K562 (cell line): Measurements from ENCODE around the gene MAST1. TPM values are rescaled to one million over a fixed set of nuclear protein-coding genes. Genes with fewer than 3 reads are reported as not detected.
A peak's percentile ranks its signal among the peaks of the same experiment; 100 is the strongest.

Source experiments
- CBFB ChIP-seq: sonication (generic); formaldehyde crosslinking; IDR thresholded peaks from 2 replicates; pipeline ENCODE4 v1.4.0; 2020; ENCODE audit warnings: mild to moderate bottlenecking, missing genetic modification reagents
- ETV1 ChIP-seq: fragments of 450-650 bp; conservative IDR thresholded peaks from 2 replicates; pipeline ENCODE4 v1.6.1; 2016; ENCODE audit warnings: missing genetic modification characterization, control low read depth, low read depth, missing compliant biosample characterization
- HDAC2 ChIP-seq: fragments of 450-650 bp; IDR thresholded peaks from 2 replicates; pipeline ENCODE4 v1.6.1; 2016; ENCODE audit warnings: mild to moderate bottlenecking
- HDAC8 ChIP-seq: fragments of 450-650 bp; IDR thresholded peaks from 2 replicates; pipeline ENCODE4 v1.6.1; 2016; ENCODE audit warnings: mild to moderate bottlenecking, missing genetic modification characterization, moderate library complexity, missing compliant biosample characterization
- KDM2B ChIP-seq: fragments of 250-450 bp; sonication (Bioruptor Pico); IDR thresholded peaks from 2 replicates; pipeline ENCODE4 v1.8.0; 2021; ENCODE audit warnings: mild to moderate bottlenecking, moderate library complexity
- KLF10 ChIP-seq: fragments of 250-450 bp; sonication (Bioruptor Pico); IDR thresholded peaks from 2 replicates; pipeline ENCODE4 v1.6.1; 2021; ENCODE audit warnings: matching md5 sums
- MLX ChIP-seq, 2 experiments: fragments of 450-650 bp in 1 of 2; sonication (generic) in 1 of 2; formaldehyde crosslinking; conservative IDR thresholded peaks; 2 replicates each; pipeline versions ENCODE4 v1.4.0 to v1.8.1; 2020 to 2022; ENCODE audit warnings: mild to moderate bottlenecking in 1 of 2, missing genetic modification reagents in 1 of 2
- NFXL1 ChIP-seq: fragments of 450-650 bp; formaldehyde crosslinking; IDR thresholded peaks from 2 replicates; pipeline ENCODE4 v1.4.0; 2021; ENCODE audit warnings: mild to moderate bottlenecking
- NUFIP1 ChIP-seq: fragments of 450-650 bp; IDR thresholded peaks from 2 replicates; pipeline ENCODE4 v1.6.1; 2018; ENCODE audit not compliant: partially characterized antibody
- POLR2H ChIP-seq: IDR thresholded peaks from 2 replicates; pipeline ENCODE4 v1.6.1; 2016; ENCODE audit warnings: missing genetic modification characterization, low read depth, mild to moderate bottlenecking, control low read depth, missing compliant biosample characterization, moderate library complexity
- RFX1 ChIP-seq: fragments of 450-650 bp; IDR thresholded peaks from 2 replicates; pipeline ENCODE4 v1.6.1; 2016; ENCODE audit warnings: mild to moderate bottlenecking, moderate library complexity
- RFX7 ChIP-seq: fragments of 250-450 bp; sonication (Bioruptor Pico); IDR thresholded peaks from 2 replicates; pipeline ENCODE4 v1.5.1; 2021; ENCODE audit warnings: mild to moderate bottlenecking
- SIX5 ChIP-seq, 2 experiments: IDR thresholded peaks; 2 replicates each; pipeline ENCODE4 v1.6.1; 2011; ENCODE audit warnings: low read length in 2 of 2, borderline replicate concordance in 1 of 2, low read depth in 1 of 2, mild to moderate bottlenecking in 1 of 2, moderate library complexity in 1 of 2; ENCODE audit not compliant: insufficient read depth in 1 of 2
- THAP12 ChIP-seq: fragments of 250-450 bp; sonication (Bioruptor Pico); IDR thresholded peaks from 2 replicates; pipeline ENCODE4 v1.9.0; 2021; ENCODE audit warnings: mild to moderate bottlenecking, inconsistent platforms
- TRIM28 ChIP-seq: fragments of 450-650 bp; IDR thresholded peaks from 2 replicates; pipeline ENCODE4 v1.6.1; 2017
- ZBED1 ChIP-seq: IDR thresholded peaks from 2 replicates; pipeline ENCODE4 v1.6.1; 2014
- ZNF41 ChIP-seq: fragments of 250-450 bp; sonication (Bioruptor Pico); conservative IDR thresholded peaks from 2 replicates; pipeline ENCODE4 v1.4.0; 2020; ENCODE audit warnings: mild to moderate bottlenecking
- ZNF561 ChIP-seq: fragments of 450-650 bp; formaldehyde crosslinking; conservative IDR thresholded peaks from 2 replicates; pipeline ENCODE4 v1.4.0; 2020; ENCODE audit warnings: mild to moderate bottlenecking, moderate library complexity
- polyA plus RNA-seq, 8 experiments: library from polyadenylated mRNA; depleted of rRNA in 4 of 8; stranded (reverse) in 5 of 8; unstranded in 3 of 8; fragments of >200 nt; fragmentation: Nextera tagmentation in 2 of 8; fragmentation: Illumina TruSeq in 1 of 8; extraction: Ambion mirVana in 2 of 8; extraction: Trizol in 1 of 8; gene quantifications; 2 replicates each; pipeline versions ENCODE4 v1.2.1 to v1.2.3, GENCODE V29; 2011 to 2014; ENCODE audit warnings: inconsistent platforms in 1 of 8, missing spikeins in 1 of 8
- total RNA-seq, 7 experiments: library from RNA; depleted of rRNA in 6 of 7; stranded (reverse); fragments of >200 nt in 6 of 7; fragmentation: Illumina TruSeq in 2 of 7; extraction: Trizol in 2 of 7; gene quantifications; 2 replicates each; pipeline versions ENCODE4 v1.2.1 to v1.2.3, GENCODE V29; 2011 to 2021; ENCODE audit warnings: low replicate concordance in 1 of 7
- TF ChIP-seq, protein P1 (sequence below): IDR thresholded peaks from 3 replicates; pipeline ENCODE4 v1.6.1; 2011; ENCODE audit warnings: borderline replicate concordance, mild to moderate bottlenecking, moderate library complexity; ENCODE audit not compliant: insufficient read length; ENCODE audit errors: extremely low read depth
- TF ChIP-seq, protein P2 (sequence below): sonication (generic); formaldehyde crosslinking; IDR thresholded peaks from 2 replicates; pipeline ENCODE4 v1.8.0; 2022; ENCODE audit warnings: mild to moderate bottlenecking, missing genetic modification reagents
- TF ChIP-seq, protein P3 (sequence below): sonication (generic); formaldehyde crosslinking; IDR thresholded peaks from 2 replicates; pipeline ENCODE4 v1.9.0; 2022; ENCODE audit warnings: mild to moderate bottlenecking, missing genetic modification reagents

Gene MAST1
- total and polyA plus RNA-seq, 9 of the 15 experiments (the other 6 are each of a cell fraction or from before 2014, with no cell fraction given), result 0.48 to 10.3 (median 3.9) TPM

DNA sequence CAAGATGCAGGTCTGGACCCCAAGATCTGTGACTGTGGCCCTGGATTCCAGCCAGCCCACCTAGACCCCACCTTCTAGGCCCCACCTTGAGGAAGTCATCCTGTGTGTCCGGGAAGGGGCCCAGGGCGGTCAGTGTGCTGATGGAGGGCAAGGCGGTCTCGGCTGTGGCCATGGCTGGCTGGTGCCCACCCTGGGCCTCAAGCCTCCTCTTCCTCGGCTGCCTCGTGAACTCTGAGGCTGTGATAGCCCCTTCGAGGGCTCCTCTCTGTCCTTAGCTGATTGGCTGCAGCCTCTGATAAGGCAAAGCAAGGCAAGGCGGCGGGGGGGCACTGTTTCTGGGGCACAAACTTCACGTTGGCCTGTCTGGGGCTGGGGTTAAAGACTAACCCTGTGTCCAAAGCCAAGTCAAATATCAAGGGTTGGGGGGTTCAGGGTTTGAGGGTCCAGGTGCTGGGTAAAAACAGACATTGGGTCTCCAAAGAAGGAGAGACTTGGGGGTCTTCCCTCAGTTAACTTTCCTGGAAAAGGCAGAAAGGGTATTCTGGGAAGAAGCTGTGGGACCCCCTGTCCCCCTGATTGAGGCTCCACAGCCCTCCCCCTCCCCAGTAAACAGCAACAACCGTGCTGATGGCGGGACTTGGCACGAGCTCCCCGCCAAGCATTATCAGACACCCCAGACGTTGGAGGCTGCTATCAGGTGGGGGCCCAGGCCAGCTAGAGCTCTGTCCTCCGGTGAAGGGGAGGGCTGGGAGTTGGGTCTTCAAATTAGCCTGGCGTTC, 48.8 kb downstream of the MAST1 start, which contains the start of gene KLF1 (continued):
- TF ChIP-seq, protein P1, sequence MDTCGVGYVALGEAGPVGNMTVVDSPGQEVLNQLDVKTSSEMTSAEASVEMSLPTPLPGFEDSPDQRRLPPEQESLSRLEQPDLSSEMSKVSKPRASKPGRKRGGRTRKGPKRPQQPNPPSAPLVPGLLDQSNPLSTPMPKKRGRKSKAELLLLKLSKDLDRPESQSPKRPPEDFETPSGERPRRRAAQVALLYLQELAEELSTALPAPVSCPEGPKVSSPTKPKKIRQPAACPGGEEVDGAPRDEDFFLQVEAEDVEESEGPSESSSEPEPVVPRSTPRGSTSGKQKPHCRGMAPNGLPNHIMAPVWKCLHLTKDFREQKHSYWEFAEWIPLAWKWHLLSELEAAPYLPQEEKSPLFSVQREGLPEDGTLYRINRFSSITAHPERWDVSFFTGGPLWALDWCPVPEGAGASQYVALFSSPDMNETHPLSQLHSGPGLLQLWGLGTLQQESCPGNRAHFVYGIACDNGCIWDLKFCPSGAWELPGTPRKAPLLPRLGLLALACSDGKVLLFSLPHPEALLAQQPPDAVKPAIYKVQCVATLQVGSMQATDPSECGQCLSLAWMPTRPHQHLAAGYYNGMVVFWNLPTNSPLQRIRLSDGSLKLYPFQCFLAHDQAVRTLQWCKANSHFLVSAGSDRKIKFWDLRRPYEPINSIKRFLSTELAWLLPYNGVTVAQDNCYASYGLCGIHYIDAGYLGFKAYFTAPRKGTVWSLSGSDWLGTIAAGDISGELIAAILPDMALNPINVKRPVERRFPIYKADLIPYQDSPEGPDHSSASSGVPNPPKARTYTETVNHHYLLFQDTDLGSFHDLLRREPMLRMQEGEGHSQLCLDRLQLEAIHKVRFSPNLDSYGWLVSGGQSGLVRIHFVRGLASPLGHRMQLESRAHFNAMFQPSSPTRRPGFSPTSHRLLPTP, result no peak
- TF ChIP-seq, protein P2, sequence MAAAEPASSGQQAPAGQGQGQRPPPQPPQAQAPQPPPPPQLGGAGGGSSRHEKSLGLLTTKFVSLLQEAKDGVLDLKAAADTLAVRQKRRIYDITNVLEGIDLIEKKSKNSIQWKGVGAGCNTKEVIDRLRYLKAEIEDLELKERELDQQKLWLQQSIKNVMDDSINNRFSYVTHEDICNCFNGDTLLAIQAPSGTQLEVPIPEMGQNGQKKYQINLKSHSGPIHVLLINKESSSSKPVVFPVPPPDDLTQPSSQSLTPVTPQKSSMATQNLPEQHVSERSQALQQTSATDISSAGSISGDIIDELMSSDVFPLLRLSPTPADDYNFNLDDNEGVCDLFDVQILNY (CRISPR knock-in tag), result no peak
- TF ChIP-seq HDAC2, result no peak
- no peak for TF ChIP-seq TRIM28
- no peak for TF ChIP-seq KLF10 (CRISPR knock-in tag)
- no peak for TF ChIP-seq NFXL1
- TF ChIP-seq ETV1, result no peak
- TF ChIP-seq ZNF561, result no peak
- TF ChIP-seq HDAC8 (tag), result no peak
- 0 out of 4 replicates have a peak, but pooled peaks of 1 of the 2 experiments have one; percentile 23 for TF ChIP-seq MLX (CRISPR knock-in tag; conservative IDR thresholded peaks at IDR 0.05)
- TF ChIP-seq ZNF41 (CRISPR knock-in tag), result no peak
- TF ChIP-seq RFX1, result no peak
- no peak; the same call in 1 of the 2 replicates for TF ChIP-seq ZBED1
- no peak for TF ChIP-seq NUFIP1
- TF ChIP-seq, protein P3, sequence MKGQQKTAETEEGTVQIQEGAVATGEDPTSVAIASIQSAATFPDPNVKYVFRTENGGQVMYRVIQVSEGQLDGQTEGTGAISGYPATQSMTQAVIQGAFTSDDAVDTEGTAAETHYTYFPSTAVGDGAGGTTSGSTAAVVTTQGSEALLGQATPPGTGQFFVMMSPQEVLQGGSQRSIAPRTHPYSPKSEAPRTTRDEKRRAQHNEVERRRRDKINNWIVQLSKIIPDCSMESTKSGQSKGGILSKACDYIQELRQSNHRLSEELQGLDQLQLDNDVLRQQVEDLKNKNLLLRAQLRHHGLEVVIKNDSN (CRISPR knock-in tag), result peak; percentile 42; the same call in 1 of the 2 replicates
- no peak for TF ChIP-seq POLR2H
- no peak for TF ChIP-seq SIX5 (IDR thresholded peaks at IDR 0.05; ENCODE audit: borderline replicate concordance in 1 of 2, insufficient read depth in 1 of 2, low read depth in 1 of 2, low read length in 2 of 2)
- TF ChIP-seq KDM2B (CRISPR knock-in tag), result no peak
- TF ChIP-seq THAP12 (CRISPR knock-in tag), result peak; percentile 65; the same call in 1 of the 2 replicates
- TF ChIP-seq RFX7 (CRISPR knock-in tag), result no peak
- TF ChIP-seq CBFB (CRISPR knock-in tag), result no peak
